Neural progenitor cell (in vitro differentiated cells): ENCODE measurements around the gene C1orf50. TPM values are rescaled to one million over a fixed set of nuclear protein-coding genes. Genes with fewer than 3 reads are reported as not detected.

Experiments
- DNase-seq: peaks from one replicate; pipeline ENCODE4 v3.0.0-alpha.2; 2016; ENCODE audit warnings: low spot score
- H2AFZ ChIP-seq: fragments of 200-600 bp; sonication (generic); replicated peaks from 2 replicates; pipeline ENCODE4 v1.6.1; 2016; ENCODE audit warnings: antibody characterized with exemption
- H3F3A ChIP-seq: fragments of 200-600 bp; sonication (generic); 2 replicates; pipeline ENCODE4 v1.6.1; 2016; ENCODE audit warnings: antibody characterized with exemption, low read depth
- H3K27ac ChIP-seq: fragments of 200-600 bp; sonication (generic); 2 replicates; pipeline ENCODE4 v1.5.1; 2016; ENCODE audit warnings: mild to moderate bottlenecking
- H3K27me3 ChIP-seq: fragments of 200-600 bp; sonication (generic); 2 replicates; pipeline ENCODE4 v1.6.1; 2016; ENCODE audit warnings: mild to moderate bottlenecking, moderate library complexity
- H3K36me3 ChIP-seq: fragments of 200-600 bp; sonication (generic); 2 replicates; pipeline ENCODE4 v1.5.1; 2016
- H3K4me1 ChIP-seq: fragments of 200-600 bp; sonication (generic); 2 replicates; pipeline ENCODE4 v1.6.1; 2016; ENCODE audit warnings: mixed run types
- H3K4me2 ChIP-seq: fragments of 200-600 bp; sonication (generic); 2 replicates; pipeline ENCODE4 v1.6.1; 2016
- H3K4me3 ChIP-seq: fragments of 200-600 bp; sonication (generic); 2 replicates; pipeline ENCODE4 v1.5.1; 2016
- H3K79me2 ChIP-seq: fragments of 200-600 bp; sonication (generic); 2 replicates; pipeline ENCODE4 v1.6.1; 2016; ENCODE audit warnings: low read depth
- H3K9ac ChIP-seq: fragments of 200-600 bp; sonication (generic); 2 replicates; pipeline ENCODE4 v1.6.1; 2016
- H3K9me3 ChIP-seq: fragments of 200-600 bp; sonication (generic); 2 replicates; pipeline ENCODE4 v1.5.1; 2016; ENCODE audit warnings: low read depth
- H4K20me1 ChIP-seq: fragments of 200-600 bp; sonication (generic); 2 replicates; pipeline ENCODE4 v1.6.1; 2016; ENCODE audit warnings: low read depth
- H3K27ac Mint-ChIP-seq: 3 replicates; pipeline ENCODE4 v1.8.0; 2021; ENCODE audit warnings: mixed read lengths
- H3K27me3 Mint-ChIP-seq: 2 replicates; pipeline ENCODE4 v1.8.0; 2022; ENCODE audit warnings: low read depth, mild to moderate bottlenecking, inconsistent platforms, moderate library complexity, mixed read lengths; ENCODE audit not compliant: insufficient read depth
- H3K36me3 Mint-ChIP-seq: 3 replicates; pipeline ENCODE4 v1.8.0; 2021; ENCODE audit warnings: mixed read lengths
- H3K4me1 Mint-ChIP-seq: 3 replicates; pipeline ENCODE4 v1.8.0; 2021; ENCODE audit warnings: mixed read lengths
- H3K4me3 Mint-ChIP-seq: 3 replicates; pipeline ENCODE4 v1.8.0; 2021; ENCODE audit warnings: mild to moderate bottlenecking, moderate library complexity, mixed read lengths
- H3K9me3 Mint-ChIP-seq: 3 replicates; pipeline ENCODE4 v1.8.0; 2020; ENCODE audit warnings: mixed read lengths
- EZH2 ChIP-seq: fragments of 200-600 bp; sonication (generic); IDR thresholded peaks from 2 replicates; pipeline ENCODE4 v1.6.1; 2017; ENCODE audit warnings: antibody characterized with exemption, mild to moderate bottlenecking, moderate library complexity
- EZH2phosphoT487 ChIP-seq: fragments of 200-600 bp; sonication (generic); IDR thresholded peaks from 2 replicates; pipeline ENCODE4 v1.6.1; 2017; ENCODE audit warnings: antibody characterized with exemption
- total RNA-seq: library from RNA; depleted of rRNA; stranded (reverse); fragments of >200 nt; gene quantifications from 2 replicates; pipeline ENCODE4 v1.2.3, GENCODE V29; 2015; ENCODE audit warnings: low replicate concordance
- TF ChIP-seq, protein P1 (sequence below): fragments of 200-600 bp; sonication (generic); IDR thresholded peaks from 2 replicates; pipeline ENCODE4 v1.5.1; 2017; ENCODE audit warnings: antibody characterized with exemption, mild to moderate bottlenecking

Gene C1orf50
- total RNA-seq, 1 donor from 2014 or later: 19.0 TPM

DNA sequence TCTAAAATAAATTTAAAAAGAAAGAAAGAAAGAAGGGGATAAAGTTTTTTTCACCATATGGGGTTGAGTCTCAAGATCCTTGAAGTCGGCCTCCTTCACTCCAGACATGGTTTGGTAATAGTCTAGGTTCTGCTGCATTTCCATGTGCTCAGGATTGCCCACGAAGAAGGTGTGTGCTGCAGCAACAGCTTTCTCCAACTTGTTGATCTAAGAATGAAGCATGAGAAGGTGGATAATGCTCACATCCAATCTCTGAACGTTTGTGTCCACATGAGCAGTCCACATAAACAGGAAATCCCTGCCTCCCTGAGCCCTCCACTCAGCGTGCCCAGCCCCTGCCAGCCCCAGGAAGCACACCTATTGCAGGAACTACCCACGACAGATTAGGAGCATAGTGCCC, 4.8 kb upstream of the C1orf50 start:
- Histone ChIP-seq H3K27me3 (no peaks in the 10 kb centered on the region), H2AFZ (no peak overlapping the region), H3K4me2 (no peak overlapping the region), H3K9ac (no peak overlapping the region), H3K79me2 (peaks cover 38% of the 10 kb centered on the region), H3K36me3 (no peaks in the 10 kb centered on the region), H3K9me3 (no peaks in the 10 kb centered on the region), H3K27ac (no peak overlapping the region), H3F3A (peaks cover 7% of the 10 kb centered on the region), H4K20me1 (peaks cover 15% of the 10 kb centered on the region), H3K4me1 (peaks cover 5% of the 10 kb centered on the region), H3K4me3 (no peak overlapping the region)
- DNase-seq: no peak
- H3K4me3 Mint-ChIP-seq: no peak overlapping the region
- H3K36me3 Mint-ChIP-seq: peaks cover 2% of the 10 kb centered on the region
- H3K27ac Mint-ChIP-seq: no peak overlapping the region
- H3K4me1 Mint-ChIP-seq: no peaks in the 10 kb centered on the region
- peaks cover 3% of the 10 kb centered on the region for H3K27me3 Mint-ChIP-seq
- TF ChIP-seq EZH2phosphoT487: no peak
- TF ChIP-seq, protein P1, sequence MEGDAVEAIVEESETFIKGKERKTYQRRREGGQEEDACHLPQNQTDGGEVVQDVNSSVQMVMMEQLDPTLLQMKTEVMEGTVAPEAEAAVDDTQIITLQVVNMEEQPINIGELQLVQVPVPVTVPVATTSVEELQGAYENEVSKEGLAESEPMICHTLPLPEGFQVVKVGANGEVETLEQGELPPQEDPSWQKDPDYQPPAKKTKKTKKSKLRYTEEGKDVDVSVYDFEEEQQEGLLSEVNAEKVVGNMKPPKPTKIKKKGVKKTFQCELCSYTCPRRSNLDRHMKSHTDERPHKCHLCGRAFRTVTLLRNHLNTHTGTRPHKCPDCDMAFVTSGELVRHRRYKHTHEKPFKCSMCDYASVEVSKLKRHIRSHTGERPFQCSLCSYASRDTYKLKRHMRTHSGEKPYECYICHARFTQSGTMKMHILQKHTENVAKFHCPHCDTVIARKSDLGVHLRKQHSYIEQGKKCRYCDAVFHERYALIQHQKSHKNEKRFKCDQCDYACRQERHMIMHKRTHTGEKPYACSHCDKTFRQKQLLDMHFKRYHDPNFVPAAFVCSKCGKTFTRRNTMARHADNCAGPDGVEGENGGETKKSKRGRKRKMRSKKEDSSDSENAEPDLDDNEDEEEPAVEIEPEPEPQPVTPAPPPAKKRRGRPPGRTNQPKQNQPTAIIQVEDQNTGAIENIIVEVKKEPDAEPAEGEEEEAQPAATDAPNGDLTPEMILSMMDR: no peak
- no peak for TF ChIP-seq EZH2
- H3K9me3 Mint-ChIP-seq: no peaks in the 10 kb centered on the region

DNA sequence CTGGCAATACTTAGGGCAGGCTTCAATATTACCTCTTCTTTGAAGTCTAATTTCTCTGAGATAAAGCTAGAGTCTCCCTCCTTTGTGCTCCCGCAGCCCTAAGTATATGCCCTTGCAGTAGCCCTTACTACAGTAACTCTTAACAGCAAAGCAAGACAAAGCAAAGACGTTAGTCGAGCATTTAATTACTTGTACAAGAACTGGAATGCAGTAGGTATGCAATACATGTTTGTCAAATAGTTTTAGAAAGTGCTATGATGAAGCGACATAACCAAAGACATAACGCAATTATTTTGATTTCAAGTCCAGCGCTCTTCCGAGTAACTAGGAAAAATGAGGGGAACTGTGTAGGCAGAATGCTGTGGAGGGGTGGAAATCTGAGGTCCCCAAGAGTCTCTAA, 1.8 kb upstream of the C1orf50 start:
- Histone ChIP-seq H3K36me3 (no peaks in the 10 kb centered on the region), H3K27me3 (no peaks in the 10 kb centered on the region), H3K9me3 (no peaks in the 10 kb centered on the region), H3K79me2 (peaks cover 66% of the 10 kb centered on the region), H3F3A (peaks cover 7% of the 10 kb centered on the region), H3K4me2 (peak overlapping the region; percentile 84), H3K4me1 (peaks cover 11% of the 10 kb centered on the region), H3K27ac (no peak overlapping the region), H4K20me1 (peaks cover 15% of the 10 kb centered on the region), H2AFZ (no peak overlapping the region), H3K9ac (peak overlapping the region; percentile 17), H3K4me3 (peak overlapping the region; percentile 91)
- H3K27ac Mint-ChIP-seq: no peak overlapping the region
- no peak for DNase-seq
- peaks cover 12% of the 10 kb centered on the region for H3K4me1 Mint-ChIP-seq
- peaks cover 6% of the 10 kb centered on the region for H3K36me3 Mint-ChIP-seq
- peaks cover 3% of the 10 kb centered on the region for H3K27me3 Mint-ChIP-seq
- TF ChIP-seq, protein P1: no peak
- TF ChIP-seq EZH2: no peak
- TF ChIP-seq EZH2phosphoT487: no peak
- no peaks in the 10 kb centered on the region for H3K9me3 Mint-ChIP-seq
- H3K4me3 Mint-ChIP-seq: no peak overlapping the region

DNA sequence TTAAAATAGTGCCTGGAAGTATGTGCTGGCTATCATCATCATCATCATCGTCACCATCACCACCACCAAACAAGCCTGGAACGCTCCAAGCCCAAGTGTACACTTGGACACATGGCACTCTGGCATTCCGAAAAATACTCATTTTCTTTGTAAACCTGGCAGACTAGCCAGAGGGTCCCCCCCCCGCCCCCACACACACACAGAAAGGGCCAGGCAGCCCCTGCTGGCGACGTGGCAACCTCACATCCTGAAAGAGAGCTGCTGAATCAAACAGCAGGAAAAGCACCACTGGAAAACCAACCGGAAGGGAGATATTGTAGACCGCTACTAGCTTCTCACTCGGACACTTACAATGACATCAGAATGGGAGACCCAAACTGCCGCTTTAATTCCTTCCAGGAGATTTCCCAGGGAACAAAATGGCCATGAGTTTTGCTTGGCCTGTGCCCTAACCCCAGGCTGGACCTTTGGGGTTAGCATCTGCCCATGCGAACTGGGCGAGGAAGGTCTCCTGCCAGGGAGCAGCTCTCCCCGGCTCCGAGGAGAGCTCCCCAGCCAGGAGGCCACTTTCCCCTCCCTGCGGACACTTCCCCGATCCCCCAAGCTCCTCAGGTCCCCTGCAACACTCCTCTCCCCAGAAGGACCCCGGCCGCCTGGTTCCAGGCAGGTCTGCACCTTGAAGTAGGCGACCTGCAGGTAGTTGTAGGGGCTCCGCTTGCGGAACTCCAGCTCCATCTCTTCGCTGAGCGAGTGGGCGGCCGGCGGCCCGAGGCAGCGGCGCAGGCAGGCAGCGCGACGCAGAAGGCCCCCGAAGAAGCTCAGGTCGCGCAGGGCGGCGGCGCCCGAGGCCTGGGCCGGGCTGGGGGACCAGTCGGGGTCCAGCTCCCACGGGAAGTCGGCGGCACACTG, 963 bp upstream of the C1orf50 start:
- Histone ChIP-seq H2AFZ (peak overlapping the region; percentile 59), H3K4me1 (peaks cover 11% of the 10 kb centered on the region), H3K79me2 (peaks cover 74% of the 10 kb centered on the region), H3K9ac (peak overlapping the region; percentile 69), H3F3A (peaks cover 7% of the 10 kb centered on the region), H3K36me3 (no peaks in the 10 kb centered on the region), H4K20me1 (peaks cover 15% of the 10 kb centered on the region), H3K27me3 (no peaks in the 10 kb centered on the region), H3K9me3 (no peaks in the 10 kb centered on the region), H3K4me3 (peak overlapping the region; percentile 91), H3K27ac (no peak overlapping the region), H3K4me2 (peak overlapping the region; percentile 84)
- H3K27ac Mint-ChIP-seq: no peak overlapping the region
- TF ChIP-seq EZH2phosphoT487 (no peak), EZH2 (no peak)
- TF ChIP-seq, protein P1: peak; percentile 62
- peak; percentile 82 for DNase-seq
- peaks cover 10% of the 10 kb centered on the region for H3K36me3 Mint-ChIP-seq
- peaks cover 12% of the 10 kb centered on the region for H3K4me1 Mint-ChIP-seq
- H3K9me3 Mint-ChIP-seq: no peaks in the 10 kb centered on the region
- no peak overlapping the region for H3K4me3 Mint-ChIP-seq
- peaks cover 3% of the 10 kb centered on the region for H3K27me3 Mint-ChIP-seq
